ENCODE measurements around the gene KRTAP10-9. TPM values are rescaled to one million over a fixed set of nuclear protein-coding genes. Genes with fewer than 3 reads are reported as not detected.

Gene KRTAP10-9
- total and polyA plus RNA-seq, 4 donors: not detected

DNA sequence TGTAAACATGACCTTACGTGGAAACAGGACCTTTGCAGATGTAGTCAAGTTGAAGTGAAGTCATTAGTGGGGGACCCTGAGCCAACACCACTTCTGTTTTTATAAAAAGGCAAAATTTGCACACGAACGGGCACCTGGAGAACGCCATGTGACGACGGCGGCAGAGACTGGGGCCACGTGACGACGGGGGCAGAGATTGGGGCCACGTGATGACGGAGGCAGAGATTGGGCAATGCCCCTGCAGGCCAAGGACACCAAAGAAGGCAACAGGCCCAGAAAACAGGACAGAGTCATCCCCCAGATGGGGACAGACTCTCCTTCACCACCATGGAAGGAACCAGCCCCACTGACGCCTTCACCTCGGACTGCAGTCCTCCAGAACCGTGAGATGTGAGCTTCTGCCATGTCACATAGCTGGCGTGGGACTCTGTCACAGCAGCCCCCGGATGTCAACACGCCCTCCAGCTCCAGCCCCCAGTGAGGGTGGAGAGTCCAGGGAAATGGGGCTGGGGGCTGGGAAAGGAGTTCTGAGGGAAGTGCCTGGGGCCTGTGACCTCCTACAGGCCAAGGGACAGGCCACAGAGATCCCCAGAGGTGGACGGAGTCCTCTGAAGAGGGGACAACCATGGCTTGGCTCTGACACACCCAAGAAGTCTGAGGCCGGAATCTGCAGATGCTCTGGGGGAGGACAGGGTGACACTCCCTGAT lies 23.5 kb downstream of the KRTAP10-9 start:
- WGBS, 2 donors: 90 to 91% methylated on average over 20 of the region's 20 CpGs
- H3K9me3 ChIP-seq (ENCODE audit: control insufficient read depth in 4 of 4, insufficient read depth in 3 of 4, low read length in 3 of 4): no peaks in the 10 kb centered on the region
- ATAC-seq (ENCODE audit: insufficient read depth, low FRiP score): no peak
- no peak overlapping the region for H3K4me3 ChIP-seq
- DNase-seq: no peak
- H3K27ac ChIP-seq (ENCODE audit: low read depth in 1 of 2, low read length in 1 of 2): no peak overlapping the region
- TF ChIP-seq, protein P1, sequence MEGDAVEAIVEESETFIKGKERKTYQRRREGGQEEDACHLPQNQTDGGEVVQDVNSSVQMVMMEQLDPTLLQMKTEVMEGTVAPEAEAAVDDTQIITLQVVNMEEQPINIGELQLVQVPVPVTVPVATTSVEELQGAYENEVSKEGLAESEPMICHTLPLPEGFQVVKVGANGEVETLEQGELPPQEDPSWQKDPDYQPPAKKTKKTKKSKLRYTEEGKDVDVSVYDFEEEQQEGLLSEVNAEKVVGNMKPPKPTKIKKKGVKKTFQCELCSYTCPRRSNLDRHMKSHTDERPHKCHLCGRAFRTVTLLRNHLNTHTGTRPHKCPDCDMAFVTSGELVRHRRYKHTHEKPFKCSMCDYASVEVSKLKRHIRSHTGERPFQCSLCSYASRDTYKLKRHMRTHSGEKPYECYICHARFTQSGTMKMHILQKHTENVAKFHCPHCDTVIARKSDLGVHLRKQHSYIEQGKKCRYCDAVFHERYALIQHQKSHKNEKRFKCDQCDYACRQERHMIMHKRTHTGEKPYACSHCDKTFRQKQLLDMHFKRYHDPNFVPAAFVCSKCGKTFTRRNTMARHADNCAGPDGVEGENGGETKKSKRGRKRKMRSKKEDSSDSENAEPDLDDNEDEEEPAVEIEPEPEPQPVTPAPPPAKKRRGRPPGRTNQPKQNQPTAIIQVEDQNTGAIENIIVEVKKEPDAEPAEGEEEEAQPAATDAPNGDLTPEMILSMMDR (IDR thresholded peaks at IDR 0.05; ENCODE audit: control extremely low read depth, extremely low read depth): no peak
- H3K9ac ChIP-seq (ENCODE audit: insufficient read depth in 1 of 2, low read length in 2 of 2): no peak overlapping the region
- H3K4me1 ChIP-seq (ENCODE audit: control insufficient read depth in 5 of 5, insufficient read depth in 5 of 5, low read length in 5 of 5): no peaks in the 10 kb centered on the region
- H3K27me3 ChIP-seq (ENCODE audit: control insufficient read depth in 3 of 3, insufficient read depth in 3 of 3, low read length in 2 of 3): no peaks in the 10 kb centered on the region
- no peaks in the 10 kb centered on the region for H3K36me3 ChIP-seq (ENCODE audit: control insufficient read depth in 4 of 4, insufficient read depth in 4 of 4, low read length in 4 of 4)

DNA sequence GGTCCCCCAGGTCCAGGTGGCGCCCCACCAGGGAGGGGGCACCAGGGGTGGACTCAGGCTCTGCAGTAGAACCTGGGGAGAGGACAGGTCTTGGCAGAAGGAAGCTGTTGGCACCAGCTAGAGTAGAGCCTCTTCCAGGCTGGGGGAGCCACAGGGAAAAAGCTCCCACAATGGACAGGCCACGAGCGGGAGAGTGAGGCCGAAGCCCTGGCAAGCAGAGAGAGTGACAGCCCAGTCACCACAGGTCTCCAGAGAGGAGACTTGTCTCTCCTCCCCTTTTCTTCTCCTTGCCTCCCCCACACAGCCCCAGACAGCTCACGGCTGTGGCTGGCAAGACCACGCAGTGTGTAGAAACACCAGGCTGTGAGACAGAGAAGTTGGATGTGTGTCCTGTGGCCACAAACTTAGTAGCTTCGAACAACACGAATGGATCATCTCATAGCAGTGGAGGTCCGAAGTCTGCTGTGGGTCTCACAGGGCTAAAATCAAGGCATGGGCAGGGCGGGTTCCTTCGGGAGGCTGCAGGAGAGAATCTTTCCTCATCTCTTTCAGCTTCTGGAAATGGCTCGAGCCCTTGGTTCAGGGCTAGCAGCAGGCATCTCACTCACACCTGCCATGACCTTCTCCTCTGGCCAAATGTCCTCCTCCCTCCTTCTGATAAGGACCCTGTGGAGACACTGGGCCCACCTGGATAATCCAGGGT lies 24.2 kb downstream of the KRTAP10-9 start:
- no peak for DNase-seq
- no peak for ATAC-seq (ENCODE audit: insufficient read depth, low FRiP score)
- whole genome bisulfite sequencing, 2 donors: 87 to 93% methylated on average over 12 of the region's 12 CpGs
- Histone ChIP-seq H3K27ac (ENCODE audit: low read depth in 1 of 2, low read length in 1 of 2) (no peak overlapping the region), H3K27me3 (ENCODE audit: control insufficient read depth in 3 of 3, insufficient read depth in 3 of 3, low read length in 2 of 3) (no peaks in the 10 kb centered on the region), H3K9ac (ENCODE audit: insufficient read depth in 1 of 2, low read length in 2 of 2) (no peak overlapping the region), H3K4me1 (ENCODE audit: control insufficient read depth in 5 of 5, insufficient read depth in 5 of 5, low read length in 5 of 5) (no peaks in the 10 kb centered on the region), H3K4me3 (no peak overlapping the region), H3K36me3 (ENCODE audit: control insufficient read depth in 4 of 4, insufficient read depth in 4 of 4, low read length in 4 of 4) (no peaks in the 10 kb centered on the region), H3K9me3 (ENCODE audit: control insufficient read depth in 4 of 4, insufficient read depth in 3 of 4, low read length in 3 of 4) (peaks cover 0 to 3% (median 1%) of the 10 kb centered on the region in 4 donors)
- TF ChIP-seq, protein P1 (IDR thresholded peaks at IDR 0.05; ENCODE audit: control extremely low read depth, extremely low read depth): no peak

DNA sequence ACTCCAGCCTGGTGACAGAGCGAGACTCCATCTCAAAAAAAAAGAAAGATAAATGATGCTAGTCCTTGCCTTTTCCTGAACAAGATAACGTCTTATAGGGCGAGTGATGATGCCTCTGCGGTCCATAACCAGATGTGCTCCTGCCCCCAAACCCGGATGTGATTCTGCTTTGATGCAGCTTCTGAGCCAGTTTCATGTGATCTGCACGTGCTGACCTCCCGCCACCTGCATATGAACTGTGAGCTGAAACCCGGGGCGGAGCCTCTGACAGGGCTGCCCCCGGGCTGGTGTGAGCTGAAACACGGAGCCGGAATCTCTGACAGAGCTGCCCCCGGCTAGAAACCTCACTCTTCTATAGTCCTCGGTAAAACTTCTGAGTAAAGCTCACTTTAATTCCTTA lies 26.2 kb downstream of the KRTAP10-9 start:
- no peaks in the 10 kb centered on the region for H3K36me3 ChIP-seq (ENCODE audit: control insufficient read depth in 4 of 4, insufficient read depth in 4 of 4, low read length in 4 of 4)
- DNase-seq: peak in 2 of 3 donors; percentile 9 to 10
- no peaks in the 10 kb centered on the region for H3K27me3 ChIP-seq (ENCODE audit: control insufficient read depth in 3 of 3, insufficient read depth in 3 of 3, low read length in 2 of 3)
- peaks cover 0 to 10% (median 2%) of the 10 kb centered on the region in 4 donors for H3K9me3 ChIP-seq (ENCODE audit: control insufficient read depth in 4 of 4, insufficient read depth in 3 of 4, low read length in 3 of 4)
- H3K9ac ChIP-seq (ENCODE audit: insufficient read depth in 1 of 2, low read length in 2 of 2): no peak overlapping the region
- peaks cover 0 to 1% (median 0%) of the 10 kb centered on the region in 5 donors for H3K4me1 ChIP-seq (ENCODE audit: control insufficient read depth in 5 of 5, insufficient read depth in 5 of 5, low read length in 5 of 5)
- WGBS, 2 donors: 63 to 68% methylated on average over 14 of the region's 14 CpGs
- TF ChIP-seq, protein P1 (IDR thresholded peaks at IDR 0.05; ENCODE audit: control extremely low read depth, extremely low read depth): no peak
- ATAC-seq (ENCODE audit: insufficient read depth, low FRiP score): no peak
- H3K27ac ChIP-seq (ENCODE audit: low read depth in 1 of 2, low read length in 1 of 2): no peak overlapping the region
- no peak overlapping the region for H3K4me3 ChIP-seq

Measured in lung (tissue), 12 donors.